Mammary epithelial cell (primary cell): ENCODE results near the gene CTTN.

Experiments
- CTCF ChIP-seq, 2 donors: IDR thresholded peaks in 1 of 2; conservative IDR thresholded peaks in 1 of 2; 2 replicates each; pipeline ENCODE4 v1.5.1; 2011 to 2012; ENCODE audit warnings: inconsistent platforms in 2 of 2, low read length in 2 of 2, mild to moderate bottlenecking in 2 of 2, control low read depth in 1 of 2, low read depth in 1 of 2; ENCODE audit not compliant: insufficient read depth in 1 of 2; ENCODE audit errors: extremely low read depth in 1 of 2
- EZH2 ChIP-seq: IDR thresholded peaks from 2 replicates; pipeline ENCODE4 v1.6.1; 2012; ENCODE audit warnings: low read length, inconsistent platforms, borderline replicate concordance

- TF ChIP-seq CTCF (conservative IDR thresholded peaks at IDR 0.05 in 1 of 2, IDR thresholded peaks at IDR 0.05 in 1 of 2; ENCODE audit: extremely low read depth in 1 of 2, insufficient read depth in 1 of 2, low read depth in 1 of 2, low read length in 2 of 2) = no peak
- no peak for TF ChIP-seq EZH2
Measured at GRCh38 chr11:70466596-70466995, 68.3 kb downstream of the CTTN start.
